Ecto neural progenitor cell (in vitro differentiated cells): ENCODE data around the gene BRF1.

Experiments used
- DNase-seq: peaks from one replicate; pipeline ENCODE4 v3.0.0-alpha.2; 2018; ENCODE audit warnings: low spot score

BRF1 gene

GRCh38 chr14:105195051-105195450 lies 105.8 kb downstream of the BRF1 start:
- DNase-seq, result no peak

- DNase-seq, result no peak
These were observed 106.7 kb downstream of the BRF1 start for GRCh38 chr14:105193916-105194782.

DNA sequence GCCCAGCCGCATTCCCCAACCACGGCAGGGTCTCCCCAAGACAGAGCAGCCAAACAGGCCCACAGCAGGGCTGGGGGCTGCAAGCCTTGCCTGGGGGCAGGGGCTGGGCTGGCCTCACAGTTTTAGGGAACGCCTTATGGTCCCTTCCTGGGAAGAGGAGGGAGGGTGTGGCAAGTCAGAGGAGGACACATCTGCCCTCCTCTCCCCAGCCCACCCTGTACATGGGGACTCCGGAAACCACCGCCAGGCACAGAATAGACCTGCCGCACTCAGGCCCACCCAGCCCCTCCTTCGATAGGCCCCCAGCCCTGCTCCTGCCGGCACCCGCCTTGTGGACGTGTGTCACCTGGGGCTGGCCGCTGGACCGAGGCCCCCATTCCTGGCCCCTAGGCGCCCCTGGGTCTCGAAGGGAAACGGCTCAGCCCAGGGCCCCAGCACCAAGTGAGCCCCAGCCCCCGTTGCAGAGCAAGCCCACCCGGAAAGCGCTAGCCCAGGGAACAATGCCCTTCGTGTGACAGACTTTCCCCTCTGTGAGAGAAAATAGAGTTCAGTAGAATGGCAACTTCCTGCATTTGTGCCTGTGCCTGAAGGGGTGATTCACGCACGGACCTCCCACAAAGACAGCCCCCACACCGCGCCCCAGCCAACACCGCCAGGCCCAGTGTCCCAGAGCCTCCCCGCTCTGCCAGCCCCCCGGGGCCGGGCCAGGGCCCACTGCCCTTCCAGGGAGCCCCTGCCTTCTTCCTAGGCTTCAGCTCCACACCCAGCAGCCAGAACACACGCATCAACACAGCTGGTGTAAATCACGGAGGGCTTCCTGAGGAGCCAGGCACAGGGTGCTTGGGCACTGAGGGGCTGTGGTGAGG lies 107.7 kb downstream of the BRF1 start:
- no peak for DNase-seq

- no peak for DNase-seq
These were observed 112.8 kb downstream of the BRF1 start for GRCh38 chr14:105187935-105188524.

DNA sequence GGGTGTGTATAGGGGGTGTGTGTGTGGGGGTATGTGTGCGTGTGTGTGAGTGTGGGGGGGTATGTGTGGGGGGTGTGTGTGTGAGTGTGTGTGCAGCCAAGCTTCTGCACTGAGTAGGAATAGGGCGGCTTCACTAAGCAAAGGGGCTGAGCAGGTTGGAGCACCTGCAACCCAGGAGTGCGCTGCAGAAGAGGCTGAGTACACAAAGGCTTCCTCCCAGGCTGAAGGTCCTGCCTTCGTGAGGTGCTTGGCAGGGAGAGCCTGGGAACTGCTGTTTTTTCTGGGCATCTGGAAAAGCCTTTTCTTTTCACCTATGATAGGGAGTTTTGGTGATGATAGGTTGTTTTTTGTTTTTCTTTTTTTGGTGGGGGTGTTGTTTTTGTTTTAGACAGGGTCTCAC lies 113.7 kb downstream of the BRF1 start:
- no peak for DNase-seq

GRCh38 chr14:105185973-105186372 lies 114.8 kb downstream of the BRF1 start:
- DNase-seq, result no peak

GRCh38 chr14:105185001-105185400 lies 115.8 kb downstream of the BRF1 start:
- DNase-seq, result no peak

DNA sequence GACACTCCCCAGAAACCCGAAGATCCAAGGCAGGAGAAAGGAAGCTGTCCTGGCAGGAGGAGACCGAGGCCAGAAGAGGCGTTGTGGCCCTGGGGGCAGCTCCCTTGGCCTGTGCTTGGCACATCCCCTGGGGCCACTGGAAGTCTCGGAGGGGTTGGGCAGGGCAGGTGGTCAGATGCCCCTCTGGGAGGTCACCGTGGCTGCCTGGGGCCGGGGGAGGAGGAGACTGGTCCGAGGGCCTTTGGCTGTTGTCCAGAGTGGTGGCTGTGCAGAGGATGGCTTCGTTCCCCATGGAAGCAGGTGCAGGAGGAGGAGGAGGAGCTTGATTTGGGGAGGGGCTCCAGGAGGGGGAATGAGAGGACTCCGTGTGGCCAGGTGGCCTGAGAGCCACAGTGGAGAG lies 116.3 kb downstream of the BRF1 start:
- DNase-seq, result no peak

GRCh38 chr14:105182296-105183020 lies 118.3 kb downstream of the BRF1 start:
- no peak for DNase-seq

- DNase-seq, result no peak
These were observed 119.1 kb downstream of the BRF1 start for GRCh38 chr14:105181549-105182295.

DNA sequence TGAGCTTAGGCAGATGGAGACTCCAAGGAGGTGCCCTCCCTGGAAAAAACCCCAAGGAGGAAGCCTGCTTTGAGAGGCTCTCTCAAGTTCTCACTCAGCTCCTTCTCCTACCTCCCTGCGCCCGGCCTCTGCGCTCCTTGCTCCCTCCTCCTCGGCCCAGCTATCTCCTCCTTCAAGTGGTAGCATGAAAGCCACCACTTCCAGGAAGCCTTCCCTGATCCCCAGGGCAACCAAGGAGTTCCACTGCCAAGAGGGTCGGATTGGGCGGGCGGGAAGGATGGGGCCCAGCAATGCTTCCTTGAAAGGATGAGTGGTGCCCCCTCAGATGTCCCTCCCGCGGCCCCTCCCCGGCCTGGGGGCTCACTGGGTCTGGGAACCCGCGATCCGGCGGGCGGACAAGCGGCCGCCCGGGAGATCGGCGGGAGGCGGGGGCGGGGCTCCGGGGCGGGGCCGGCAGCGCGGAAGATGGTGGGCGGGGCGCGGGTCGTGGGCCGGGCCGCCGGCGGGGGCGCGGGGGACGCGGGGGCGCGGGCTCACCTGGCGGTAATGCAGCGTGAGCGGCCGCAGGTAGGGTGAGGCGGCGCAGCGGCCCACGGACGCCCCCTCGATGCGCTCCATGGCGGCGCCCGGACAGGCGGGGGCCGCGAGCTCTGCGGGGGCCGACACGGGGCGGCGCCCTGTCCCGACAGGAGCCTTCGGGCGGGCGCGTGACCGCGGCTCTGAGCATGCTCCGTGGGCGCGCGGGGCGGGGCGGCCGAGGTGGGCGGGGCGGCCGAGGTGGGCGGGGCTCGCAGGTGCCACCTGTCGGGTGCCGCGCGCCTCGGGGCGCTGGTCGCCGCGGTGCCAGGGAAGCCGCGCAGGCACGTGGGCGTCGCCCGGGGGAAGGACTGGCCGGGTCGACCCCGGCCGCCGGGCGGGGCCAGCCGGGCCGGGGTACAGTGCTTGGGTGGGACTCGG lies 119.9 kb downstream of the BRF1 start, which contains the start of gene NUDT14:
NUDT14 (minus strand) TSS at position 721 of the 957 bp plus-strand sequence; CDS start at position 618, 103 bp downstream.
- peak; percentile 87 for DNase-seq

DNA sequence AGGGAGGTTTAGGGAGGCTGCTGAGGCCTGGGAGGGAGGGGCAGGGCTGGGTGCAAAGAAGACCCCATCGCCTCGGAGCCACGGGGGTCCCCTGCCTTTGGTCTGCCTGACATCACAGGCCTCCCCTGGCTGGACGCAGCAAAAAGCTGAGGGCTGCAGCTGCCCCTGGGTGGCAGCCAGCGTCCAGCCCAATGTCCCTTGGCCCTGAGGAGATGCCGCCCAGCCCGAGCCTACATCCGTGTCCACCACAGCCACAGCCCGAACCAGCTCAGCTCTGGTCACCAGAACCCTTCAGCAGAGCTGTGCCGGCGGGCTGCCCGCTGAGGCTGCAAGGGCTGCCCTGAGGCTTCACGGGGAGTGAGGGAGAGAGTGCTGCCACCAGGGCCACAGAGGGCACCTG lies 121.6 kb downstream of the BRF1 start:
- DNase-seq, result no peak

- DNase-seq, result no peak
These were observed 122.0 kb downstream of the BRF1 start for GRCh38 chr14:105178868-105179140.

- DNase-seq, result no peak
These were observed 122.5 kb downstream of the BRF1 start for GRCh38 chr14:105178069-105178867.

GRCh38 chr14:105177082-105177481 lies 123.7 kb downstream of the BRF1 start:
- DNase-seq, result no peak

DNA sequence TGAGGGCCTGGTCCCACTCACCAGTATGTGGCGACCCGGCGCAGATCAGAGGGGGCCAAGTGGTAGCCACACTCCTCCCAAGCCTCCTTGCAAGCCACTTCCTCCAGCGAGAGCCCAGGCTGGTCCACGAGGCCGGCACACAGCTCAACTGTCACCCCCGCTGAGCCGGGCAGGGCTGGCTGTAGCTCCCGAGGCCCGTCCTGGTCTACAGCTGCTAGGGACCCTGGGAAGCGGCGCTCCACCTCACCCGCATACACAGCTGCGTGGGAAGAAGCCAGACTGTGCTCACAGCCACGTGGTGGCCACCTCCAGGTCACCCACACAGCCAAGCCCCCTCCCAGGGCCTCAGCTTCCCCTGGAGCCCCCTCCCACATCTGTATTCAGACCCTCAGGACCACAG lies 124.3 kb downstream of the BRF1 start:
- no peak for DNase-seq

GRCh38 chr14:105173901-105174894 lies 126.6 kb downstream of the BRF1 start:
- no peak for DNase-seq

- DNase-seq, result no peak
These were observed 127.7 kb downstream of the BRF1 start for GRCh38 chr14:105173145-105173544.
